Measurements from ENCODE around the gene ST8SIA6. TPM values are rescaled to one million over a fixed set of nuclear protein-coding genes. Genes with fewer than 3 reads are reported as not detected.
"Not testable (repeated sequence)": the region's sequence is repeated elsewhere in the genome, so short reads cannot be mapped to it uniquely, and the experiment has no call there.

The ST8SIA6 gene
- 2.5 TPM for total RNA-seq

- ATAC-seq (peak; percentile 77), DNase-seq (ENCODE audit: low spot score) (peak; percentile 69)
- intact Hi-C loops (cut with DNase I) = no loop called here
Observed at GRCh38 chr10:17454161-17455014, at the start of gene ST8SIA6. TSS of gene ST8SIA6 (minus strand) at chr10:17454595. CDS start at chr10:17454255, 340 bp downstream.

GRCh38 chr10:17503795-17504194 is 49.4 kb upstream of the ST8SIA6 start:
- intact Hi-C loops (cut with DNase I) = no loop called here
- DNase-seq (ENCODE audit: low spot score) (no peak), ATAC-seq (no peak)

- no peak for ATAC-seq
- intact Hi-C loops (cut with DNase I) = no loop called here
Observed at GRCh38 chr10:17502814-17503213, 48.4 kb upstream of the ST8SIA6 start.

GRCh38 chr10:17499014-17499413 is 44.6 kb upstream of the ST8SIA6 start:
- intact Hi-C loops (cut with DNase I); DNase-seq (ENCODE audit: low spot score); ATAC-seq: not testable (repeated sequence)

More at GRCh38 chr10:17502814-17503213, 48.4 kb upstream of the ST8SIA6 start:
- no peak for DNase-seq (ENCODE audit: low spot score)

GRCh38 chr10:17497446-17498030 is 43.1 kb upstream of the ST8SIA6 start:
- ATAC-seq = no peak
- no peak for DNase-seq (ENCODE audit: low spot score)
- intact Hi-C loops (cut with DNase I) = no loop called here

GRCh38 chr10:17494626-17495260 is 40.3 kb upstream of the ST8SIA6 start:
- intact Hi-C loops (cut with DNase I) = no loop called here
- ATAC-seq (no peak), DNase-seq (ENCODE audit: low spot score) (no peak)

- no peak for ATAC-seq
- intact Hi-C loops (cut with DNase I) = no loop called here
Observed at GRCh38 chr10:17488848-17489247, 34.5 kb upstream of the ST8SIA6 start.

GRCh38 chr10:17483079-17483478 is 28.7 kb upstream of the ST8SIA6 start:
- DNase-seq (ENCODE audit: low spot score) (no peak), ATAC-seq (no peak)
- intact Hi-C loops (cut with DNase I) = no loop called here

More at GRCh38 chr10:17488848-17489247, 34.5 kb upstream of the ST8SIA6 start:
- no peak for DNase-seq (ENCODE audit: low spot score)

GRCh38 chr10:17479822-17480221 is 25.4 kb upstream of the ST8SIA6 start:
- intact Hi-C loops (cut with DNase I) = no loop called here
- ATAC-seq (no peak), DNase-seq (ENCODE audit: low spot score) (no peak)

- intact Hi-C loops (cut with DNase I) = no loop called here
- DNase-seq (ENCODE audit: low spot score) (no peak), ATAC-seq (no peak)
Observed at GRCh38 chr10:17479015-17479615, 24.7 kb upstream of the ST8SIA6 start.

- DNase-seq (ENCODE audit: low spot score) (no peak), ATAC-seq (no peak)
- intact Hi-C loops (cut with DNase I) = no loop called here
Observed at GRCh38 chr10:17476073-17476472, 21.7 kb upstream of the ST8SIA6 start.

- intact Hi-C loops (cut with DNase I) = no loop called here
- DNase-seq (ENCODE audit: low spot score) = no peak
- no peak for ATAC-seq
Observed at GRCh38 chr10:17475661-17476060, 21.3 kb upstream of the ST8SIA6 start.

GRCh38 chr10:17474595-17475323 is 20.4 kb upstream of the ST8SIA6 start:
- DNase-seq (ENCODE audit: low spot score) (no peak), ATAC-seq (no peak)
- intact Hi-C loops (cut with DNase I) = no loop called here

GRCh38 chr10:17473228-17473950 is 19.0 kb upstream of the ST8SIA6 start:
- ATAC-seq = no peak

GRCh38 chr10:17472481-17473227 is 18.3 kb upstream of the ST8SIA6 start:
- intact Hi-C loops (cut with DNase I) = no loop called here
- DNase-seq (ENCODE audit: low spot score) = no peak
- ATAC-seq = no peak

More at GRCh38 chr10:17473228-17473950, 19.0 kb upstream of the ST8SIA6 start:
- DNase-seq (ENCODE audit: low spot score) = no peak
- intact Hi-C loops (cut with DNase I) = no loop called here

- intact Hi-C loops (cut with DNase I) = no loop called here
- DNase-seq (ENCODE audit: low spot score) = no peak
- no peak for ATAC-seq
Observed at GRCh38 chr10:17470246-17470645, 15.9 kb upstream of the ST8SIA6 start.

GRCh38 chr10:17465328-17466125 is 11.1 kb upstream of the ST8SIA6 start:
- ATAC-seq (no peak), DNase-seq (ENCODE audit: low spot score) (no peak)
- intact Hi-C loops (cut with DNase I) = no loop called here

All from sciatic nerve (tissue), 2 donors.